K562 (cell line): ENCODE data around the gene GPT2. TPM values are rescaled to one million over a fixed set of nuclear protein-coding genes. Genes with fewer than 3 reads are reported as not detected.

Experiments
- ATAC-seq: fragments of 200-7000 bp; cut with Tn5 transposase; 3 replicates; pipeline ENCODE4 v1.9.1; 2020; ENCODE audit warnings: moderate library complexity
- BruUV-seq: library from RNA; stranded (reverse); fragments of 400-500 nt; replicated peaks from 2 replicates; lab custom pipeline; 2021; lab: Mats Ljungman, UMichigan
- CTCF ChIA-PET: fragments of 300-600 bp; formaldehyde crosslinking; extraction: SDS; loops from one replicate; lab custom pipeline; 2021; ENCODE audit warnings: low intra/inter-chr PET ratio; lab: Yijun Ruan, JAX
- POLR2A ChIA-PET: fragments of 300-600, 350-650 bp; sonication (Branson Sonifier 250); formaldehyde crosslinking; extraction: SDS; loops from one replicate; lab custom pipeline; 2021; ENCODE audit warnings: antibody characterized with exemption, inconsistent platforms; lab: Yijun Ruan, JAX
- DNase-seq, 4 experiments: peaks; one replicate each; pipeline versions ENCODE4 v3.0.0 to v3.0.0-alpha.2; 2011 to 2018; ENCODE audit warnings: low spot score in 3 of 4, mixed read lengths in 3 of 4; ENCODE audit errors: extremely low read depth in 1 of 4
- FAIRE-seq: peaks from 2 replicates; lab custom pipeline; 2011; peaks lifted over from hg19 to GRCh38; lab: Jason Lieb, UNC
- H2AFZ ChIP-seq: 2 replicates; pipeline ENCODE4 v1.6.0; 2011; ENCODE audit warnings: low read depth, low read length, control low read depth, inconsistent platforms
- H3K27ac ChIP-seq: fragments of 200-600 bp; 3 replicates; pipeline ENCODE4 v1.8.0; 2011; ENCODE audit warnings: low read depth, mild to moderate bottlenecking, control low read depth, inconsistent platforms, low read length, moderate library complexity, mixed read lengths; ENCODE audit errors: extremely low read depth
- H3K27me3 ChIP-seq, 2 experiments: fragments of 300-600 bp in 1 of 2; 2 replicates in 1 of 2; 3 replicates in 1 of 2; pipeline versions ENCODE4 v1.6.0 to v1.8.0; 2011; ENCODE audit warnings: inconsistent platforms in 2 of 2, low read length in 2 of 2, mild to moderate bottlenecking in 1 of 2, mixed read lengths in 1 of 2, moderate library complexity in 1 of 2; ENCODE audit not compliant: control insufficient read depth in 2 of 2, insufficient read depth in 2 of 2
- H3K36me3 ChIP-seq: fragments of 300-600 bp; 3 replicates; pipeline ENCODE4 v1.8.0; 2011; ENCODE audit warnings: mild to moderate bottlenecking, low read length, inconsistent platforms; ENCODE audit not compliant: control insufficient read depth, insufficient read depth
- H3K4me1 ChIP-seq, 2 experiments: fragments of 200-600 bp in 1 of 2; replicated peaks in 1 of 2; 2 replicates in 1 of 2; 3 replicates in 1 of 2; pipeline versions ENCODE4 v1.5.1 to v1.8.0; 2011; ENCODE audit warnings: inconsistent platforms in 2 of 2, low read length in 2 of 2, mild to moderate bottlenecking in 1 of 2, mixed read lengths in 1 of 2, moderate library complexity in 1 of 2; ENCODE audit not compliant: control insufficient read depth in 2 of 2, insufficient read depth in 2 of 2
- H3K4me2 ChIP-seq: 2 replicates; pipeline ENCODE4 v1.6.1; 2011; ENCODE audit warnings: low read length, control low read depth, inconsistent platforms, mixed read lengths; ENCODE audit not compliant: insufficient read depth
- H3K4me3 ChIP-seq: fragments of 200-600 bp; sonication (generic), shearing (Covaris generic); 2 replicates; pipeline ENCODE4 v1.5.1; 2016; ENCODE audit warnings: control low read depth, inconsistent platforms
- H3K79me2 ChIP-seq: fragments of 200-600 bp; 3 replicates; pipeline ENCODE4 v1.8.0; 2011; ENCODE audit warnings: low read length, inconsistent platforms; ENCODE audit not compliant: control insufficient read depth, insufficient read depth
- H3K9ac ChIP-seq, 2 experiments: 2 replicates each; pipeline versions ENCODE4 v1.6.0 to v1.6.1; 2011; ENCODE audit warnings: low read depth in 2 of 2, low read length in 2 of 2, control low read depth in 1 of 2, inconsistent platforms in 1 of 2, mild to moderate bottlenecking in 1 of 2, mixed read lengths in 1 of 2; ENCODE audit not compliant: insufficient read depth in 1 of 2
- H3K9me1 ChIP-seq: one replicate; pipeline ENCODE4 v1.6.0; 2011; ENCODE audit warnings: inconsistent platforms, mild to moderate bottlenecking, low read length, moderate library complexity; ENCODE audit not compliant: control insufficient read depth, insufficient read depth
- H3K9me3 ChIP-seq: replicated peaks from 2 replicates; pipeline ENCODE4 v1.5.1; 2011; ENCODE audit warnings: low read depth, low read length, inconsistent platforms; ENCODE audit not compliant: control insufficient read depth, insufficient read depth
- H4K20me1 ChIP-seq: replicated peaks from 2 replicates; pipeline ENCODE4 v1.6.1; 2011; ENCODE audit warnings: low read length, inconsistent platforms, mixed read lengths; ENCODE audit not compliant: control insufficient read depth, insufficient read depth
- POLR2A ChIP-seq: fragments of 450-650 bp; conservative IDR thresholded peaks from 2 replicates; pipeline ENCODE4 v1.6.1; 2016
- SIN3A ChIP-seq, 2 experiments: fragments of 150-350 bp in 1 of 2; IDR thresholded peaks; 2 replicates each; pipeline ENCODE4 v1.6.1; 2011 to 2016; ENCODE audit warnings: borderline replicate concordance in 2 of 2, low read depth in 2 of 2, low read length in 2 of 2, mild to moderate bottlenecking in 2 of 2, moderate library complexity in 2 of 2; ENCODE audit not compliant: control insufficient read depth in 1 of 2
- ZBTB26 ChIP-seq: fragments of 450-650 bp; formaldehyde crosslinking; IDR thresholded peaks from 2 replicates; pipeline ENCODE4 v1.4.0; 2022; ENCODE audit warnings: missing genetic modification characterization
- WGBS: fragments of 100-300 bp; shearing (Covaris generic); methylation state at CpG from one replicate; pipeline ENCODE4 v1.1.6; 2016; ENCODE audit warnings: low coverage, mixed read lengths; ENCODE audit not compliant: insufficient coverage; ENCODE audit errors: missing lambda C conversion rate; 5-methylcytosine and 5-hydroxymethylcytosine counted together
- in situ Hi-C: fragments of 300-500 bp; cut with MboI; formaldehyde crosslinking; loops from 4 replicates; pipeline ENCODE4 v1.15.0; 2018; ENCODE audit warnings: inconsistent platforms, mixed read lengths
- intact Hi-C: fragments of 100-400 bp; cut with micrococcal nuclease; formaldehyde crosslinking; loops from 2 replicates; pipeline ENCODE4 v1.14.2; 2022
- polyA plus RNA-seq, 8 experiments: library from polyadenylated mRNA; depleted of rRNA in 4 of 8; stranded (reverse) in 5 of 8; unstranded in 3 of 8; fragments of >200 nt; fragmentation: Nextera tagmentation in 2 of 8; fragmentation: Illumina TruSeq in 1 of 8; extraction: Ambion mirVana in 2 of 8; extraction: Trizol in 1 of 8; gene quantifications; 2 replicates each; pipeline versions ENCODE4 v1.2.1 to v1.2.3, GENCODE V29; 2011 to 2014; ENCODE audit warnings: inconsistent platforms in 1 of 8, missing spikeins in 1 of 8
- total RNA-seq, 7 experiments: library from RNA; depleted of rRNA in 6 of 7; stranded (reverse); fragments of >200 nt in 6 of 7; fragmentation: Illumina TruSeq in 2 of 7; extraction: Trizol in 2 of 7; gene quantifications; 2 replicates each; pipeline versions ENCODE4 v1.2.1 to v1.2.3, GENCODE V29; 2011 to 2021; ENCODE audit warnings: low replicate concordance in 1 of 7

The GPT2 gene
- total and polyA plus RNA-seq, 9 of the 15 experiments (the other 6 are each of a cell fraction or from before 2014, with no cell fraction given), result 0.79 to 14.4 (median 5.8) TPM

GRCh38 chr16:46954562-46954961 lies 70.4 kb downstream of the GPT2 start:
- FAIRE-seq, result no peak
- Histone ChIP-seq H3K4me1 (no peaks in the 10 kb centered on the region), H3K4me3 (no peak overlapping the region), H3K79me2 (no peaks in the 10 kb centered on the region), H4K20me1 (no peaks in the 10 kb centered on the region; the same call in 1 of the 2 replicates), H3K27me3 (no peaks in the 10 kb centered on the region; a peak in 1 of 5 replicates), H2AFZ (no peak overlapping the region), H3K27ac (no peak overlapping the region), H3K9me1 (no peaks in the 10 kb centered on the region), H3K4me2 (no peak overlapping the region), H3K9me3 (no peaks in the 10 kb centered on the region), H3K36me3 (peaks cover 49% of the 10 kb centered on the region), H3K9ac (no peak overlapping the region)
- peak; percentile 66 for ATAC-seq
- intact Hi-C loops (no loop called here), in situ Hi-C loops (no loop called here)
- ChIA-PET CTCF (no interaction called here), POLR2A (no interaction called here)
- 83% methylated on average over 5 of the region's 5 CpGs for WGBS
- no TSS peak for BruUV-seq
- no peak for TF ChIP-seq ZBTB26 (CRISPR knock-in tag)
- no peak for TF ChIP-seq SIN3A (IDR thresholded peaks at IDR 0.05; ENCODE audit: borderline replicate concordance in 2 of 2, control insufficient read depth in 1 of 2, low read depth in 2 of 2, low read length in 2 of 2)
- peak; percentile 28; the same call in 1 of the 2 replicates for TF ChIP-seq POLR2A
- DNase-seq, result no peak
